ENCODE data around the gene QSOX1.
A peak's percentile ranks its signal among the peaks of the same experiment; 100 is the strongest.

QSOX1 gene

GRCh38 chr1:180169640-180170195 lies 15.0 kb downstream of the QSOX1 start:
- H3K4me3 ChIP-seq: no peak overlapping the region
- no peak overlapping the region for H3K27ac ChIP-seq
- TF ChIP-seq CTCF (IDR thresholded peaks at IDR 0.05): no peak
- DNase-seq (ENCODE audit: low spot score): no peak

DNA sequence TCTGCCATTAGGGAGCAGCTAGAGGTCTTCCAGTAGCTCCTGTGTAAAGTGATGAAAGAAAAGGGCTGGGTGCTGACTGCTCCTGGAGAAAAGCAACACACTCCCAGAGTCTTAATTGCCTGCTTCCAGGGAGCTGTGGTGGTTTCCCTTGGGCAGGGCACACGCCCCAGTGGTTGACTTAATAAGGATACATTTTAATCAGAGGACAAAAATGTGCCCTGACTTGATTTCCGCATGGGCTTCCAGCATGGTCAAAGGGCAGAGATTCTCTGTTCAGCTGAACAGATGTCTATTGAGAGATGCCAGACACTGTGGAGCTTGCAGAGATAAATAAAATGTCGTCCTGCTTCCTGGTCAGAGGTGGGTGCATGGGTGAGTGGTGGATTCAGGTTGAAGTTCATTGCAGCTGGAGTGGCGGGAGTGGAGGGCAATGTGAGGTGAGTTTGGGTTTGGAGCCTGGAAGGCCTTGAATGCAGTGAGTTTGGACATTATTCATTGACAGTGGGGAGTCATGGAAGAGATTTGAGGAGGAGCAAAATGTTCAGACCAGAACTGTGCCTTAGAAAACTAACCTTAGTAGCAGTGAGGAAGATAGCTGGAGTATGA lies 16.0 kb downstream of the QSOX1 start:
- Histone ChIP-seq H3K27ac (no peak overlapping the region), H3K4me3 (no peak overlapping the region)
- no peak for TF ChIP-seq CTCF (IDR thresholded peaks at IDR 0.05)
- DNase-seq (ENCODE audit: low spot score): no peak

DNA sequence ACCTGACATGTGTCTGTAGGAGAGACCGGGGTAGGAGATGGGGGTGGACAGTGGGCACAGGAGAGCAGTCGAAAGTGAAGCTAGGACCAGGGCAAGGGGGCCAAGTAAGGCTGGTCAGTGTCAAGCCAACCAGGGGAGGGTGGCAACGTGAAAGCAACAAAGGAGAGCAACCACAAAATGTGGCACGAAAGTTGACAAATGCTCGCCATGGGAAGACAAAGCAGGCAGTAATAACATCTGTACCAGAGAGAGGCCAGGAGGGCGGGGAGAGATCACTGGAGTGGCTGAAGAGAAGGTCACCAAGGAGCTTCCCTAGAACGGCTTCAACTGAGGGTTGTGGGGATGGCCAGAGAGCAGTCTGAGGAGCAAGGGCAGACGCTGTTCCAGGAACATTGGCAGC lies 17.0 kb downstream of the QSOX1 start:
- Histone ChIP-seq H3K4me3 (no peak overlapping the region), H3K27ac (no peak overlapping the region)
- no peak for DNase-seq (ENCODE audit: low spot score)
- TF ChIP-seq CTCF (IDR thresholded peaks at IDR 0.05): no peak

- Histone ChIP-seq H3K27ac (peak overlapping the region in 1 of 2 donors; percentile 66), H3K4me3 (no peak overlapping the region)
- DNase-seq (ENCODE audit: low spot score): no peak
- TF ChIP-seq CTCF (IDR thresholded peaks at IDR 0.05): no peak
Observed at GRCh38 chr1:180173451-180173850, 18.8 kb downstream of the QSOX1 start.

GRCh38 chr1:180173952-180174351 lies 19.3 kb downstream of the QSOX1 start:
- TF ChIP-seq CTCF (IDR thresholded peaks at IDR 0.05): no peak
- DNase-seq (ENCODE audit: low spot score): no peak
- Histone ChIP-seq H3K27ac (peak overlapping the region in 1 of 2 donors; percentile 66), H3K4me3 (no peak overlapping the region)

DNA sequence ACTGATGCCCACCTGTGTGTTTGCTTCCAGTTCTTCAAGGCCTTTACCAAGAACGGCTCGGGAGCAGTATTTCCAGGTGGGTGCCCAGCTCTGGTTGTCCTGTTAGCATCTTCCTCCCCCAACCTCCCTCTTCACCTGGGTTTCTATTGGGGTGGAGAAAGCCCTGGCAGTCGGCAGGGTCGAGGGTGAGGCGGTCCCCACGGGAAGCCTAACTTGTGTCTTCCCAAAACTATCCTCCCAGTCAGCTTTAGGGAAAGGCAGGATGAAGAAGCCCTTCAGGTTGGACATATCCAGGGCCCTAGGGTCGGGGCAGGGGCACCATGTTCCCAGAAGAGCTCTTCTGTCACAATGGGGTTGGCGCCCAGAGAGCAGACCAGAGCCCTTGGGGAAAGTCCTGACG lies 20.6 kb downstream of the QSOX1 start:
- no peak for TF ChIP-seq CTCF (IDR thresholded peaks at IDR 0.05)
- Histone ChIP-seq H3K4me3 (no peak overlapping the region), H3K27ac (no peak overlapping the region)
- no peak for DNase-seq (ENCODE audit: low spot score)

- Histone ChIP-seq H3K27ac (no peak overlapping the region), H3K4me3 (no peak overlapping the region)
- TF ChIP-seq CTCF (IDR thresholded peaks at IDR 0.05): no peak
- no peak for DNase-seq (ENCODE audit: low spot score)
Observed at GRCh38 chr1:180175806-180176205, 21.1 kb downstream of the QSOX1 start.

All from coronary artery (tissue), 2 donors.